SU-DHL-6 (cell line): Measurements from ENCODE around the gene TWIST2.

Experiments used
- H2AFZ ChIP-seq: fragments of 200-600 bp; sonication (generic); 2 replicates; pipeline ENCODE4 v1.6.1; 2014; ENCODE audit warnings: low read depth, mild to moderate bottlenecking, moderate library complexity, mixed read lengths, antibody characterized with exemption, low read length; ENCODE audit not compliant: severe bottlenecking
- H3F3A ChIP-seq: fragments of 200-600 bp; shearing (Covaris generic); 2 replicates; pipeline ENCODE4 v1.6.0; 2016; ENCODE audit warnings: antibody characterized with exemption, mild to moderate bottlenecking; ENCODE audit not compliant: insufficient read depth
- H3K27ac ChIP-seq: fragments of 200-600 bp; sonication (generic); 2 replicates; pipeline ENCODE4 v1.5.1; 2016; ENCODE audit warnings: low read depth, mild to moderate bottlenecking, low read length, moderate library complexity, mixed read lengths
- H3K27me3 ChIP-seq: fragments of 200-600 bp; sonication (generic), shearing (Covaris generic); 2 replicates; pipeline ENCODE4 v1.6.0; 2014; ENCODE audit warnings: mild to moderate bottlenecking, low read length
- H3K36me3 ChIP-seq: fragments of 200-600 bp; sonication (generic); 2 replicates; pipeline ENCODE4 v1.6.1; 2014; ENCODE audit warnings: mild to moderate bottlenecking, low read length, mixed read lengths
- H3K4me2 ChIP-seq: fragments of 300-600, 200-600 bp; shearing (Covaris generic), sonication (generic); 2 replicates; pipeline ENCODE4 v1.6.0; 2014; ENCODE audit warnings: low read length, low read depth, mild to moderate bottlenecking; ENCODE audit not compliant: poor library complexity, severe bottlenecking
- H3K4me3 ChIP-seq: fragments of 200-600 bp; sonication (generic); 2 replicates; pipeline ENCODE4 v1.5.1; 2014; ENCODE audit warnings: antibody characterized with exemption, low read length, mild to moderate bottlenecking, mixed read lengths; ENCODE audit not compliant: insufficient read depth, poor library complexity, severe bottlenecking
- H3K79me2 ChIP-seq: fragments of 200-600 bp; sonication (generic); 2 replicates; pipeline ENCODE4 v1.6.1; 2014; ENCODE audit warnings: mild to moderate bottlenecking, low read length, moderate library complexity; ENCODE audit not compliant: insufficient read depth
- H3K9ac ChIP-seq: fragments of 200-600 bp; sonication (generic); 2 replicates; pipeline ENCODE4 v1.7.0; 2014; ENCODE audit warnings: mild to moderate bottlenecking, low read length
- H3K9me2 ChIP-seq: fragments of 200-600 bp; sonication (generic); replicated peaks from 2 replicates; pipeline ENCODE4 v1.6.1; 2014; ENCODE audit warnings: low read length; ENCODE audit not compliant: insufficient read depth
- H3K9me3 ChIP-seq: fragments of 200-600 bp; sonication (generic); 2 replicates; pipeline ENCODE4 v1.6.1; 2014; ENCODE audit warnings: low read length, mixed read lengths; ENCODE audit not compliant: insufficient read depth
- H4K20me1 ChIP-seq: fragments of 200-600 bp; sonication (generic); 2 replicates; pipeline ENCODE4 v1.6.1; 2014; ENCODE audit warnings: low read depth, mild to moderate bottlenecking, antibody characterized with exemption, low read length, moderate library complexity, mixed read lengths
- EZH2phosphoT487 ChIP-seq: fragments of 200-600 bp; sonication (generic), shearing (Covaris generic); conservative IDR thresholded peaks from 2 replicates; pipeline ENCODE4 v1.6.1; 2018; ENCODE audit warnings: mild to moderate bottlenecking, antibody characterized with exemption, low read length, moderate library complexity, mixed read lengths
- TF ChIP-seq, protein P1 (sequence below): fragments of 200-600 bp; sonication (generic); IDR thresholded peaks from one replicate; pipeline ENCODE4 v1.5.1; 2017; ENCODE audit warnings: antibody characterized with exemption, mild to moderate bottlenecking, low read length, moderate library complexity; ENCODE audit not compliant: insufficient read depth, poor library complexity, severe bottlenecking

TWIST2 gene

GRCh38 chr2:238866656-238867277, 18.9 kb downstream of the TWIST2 start:
- H2AFZ ChIP-seq = no peak overlapping the region
- no peak overlapping the region for H3K27ac ChIP-seq
- H3K36me3 ChIP-seq = no peaks in the 10 kb centered on the region
- H3K4me2 ChIP-seq = no peak overlapping the region
- no peak overlapping the region for H3K4me3 ChIP-seq
- no peaks in the 10 kb centered on the region for H3K9me3 ChIP-seq
- no peaks in the 10 kb centered on the region for H4K20me1 ChIP-seq
- TF ChIP-seq EZH2phosphoT487 = no peak
- TF ChIP-seq, protein P1, sequence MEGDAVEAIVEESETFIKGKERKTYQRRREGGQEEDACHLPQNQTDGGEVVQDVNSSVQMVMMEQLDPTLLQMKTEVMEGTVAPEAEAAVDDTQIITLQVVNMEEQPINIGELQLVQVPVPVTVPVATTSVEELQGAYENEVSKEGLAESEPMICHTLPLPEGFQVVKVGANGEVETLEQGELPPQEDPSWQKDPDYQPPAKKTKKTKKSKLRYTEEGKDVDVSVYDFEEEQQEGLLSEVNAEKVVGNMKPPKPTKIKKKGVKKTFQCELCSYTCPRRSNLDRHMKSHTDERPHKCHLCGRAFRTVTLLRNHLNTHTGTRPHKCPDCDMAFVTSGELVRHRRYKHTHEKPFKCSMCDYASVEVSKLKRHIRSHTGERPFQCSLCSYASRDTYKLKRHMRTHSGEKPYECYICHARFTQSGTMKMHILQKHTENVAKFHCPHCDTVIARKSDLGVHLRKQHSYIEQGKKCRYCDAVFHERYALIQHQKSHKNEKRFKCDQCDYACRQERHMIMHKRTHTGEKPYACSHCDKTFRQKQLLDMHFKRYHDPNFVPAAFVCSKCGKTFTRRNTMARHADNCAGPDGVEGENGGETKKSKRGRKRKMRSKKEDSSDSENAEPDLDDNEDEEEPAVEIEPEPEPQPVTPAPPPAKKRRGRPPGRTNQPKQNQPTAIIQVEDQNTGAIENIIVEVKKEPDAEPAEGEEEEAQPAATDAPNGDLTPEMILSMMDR = no peak
- no peaks in the 10 kb centered on the region for H3F3A ChIP-seq
- no peak overlapping the region for H3K9ac ChIP-seq
- no peaks in the 10 kb centered on the region for H3K27me3 ChIP-seq
- no peaks in the 10 kb centered on the region for H3K9me2 ChIP-seq
- H3K79me2 ChIP-seq = no peaks in the 10 kb centered on the region

DNA sequence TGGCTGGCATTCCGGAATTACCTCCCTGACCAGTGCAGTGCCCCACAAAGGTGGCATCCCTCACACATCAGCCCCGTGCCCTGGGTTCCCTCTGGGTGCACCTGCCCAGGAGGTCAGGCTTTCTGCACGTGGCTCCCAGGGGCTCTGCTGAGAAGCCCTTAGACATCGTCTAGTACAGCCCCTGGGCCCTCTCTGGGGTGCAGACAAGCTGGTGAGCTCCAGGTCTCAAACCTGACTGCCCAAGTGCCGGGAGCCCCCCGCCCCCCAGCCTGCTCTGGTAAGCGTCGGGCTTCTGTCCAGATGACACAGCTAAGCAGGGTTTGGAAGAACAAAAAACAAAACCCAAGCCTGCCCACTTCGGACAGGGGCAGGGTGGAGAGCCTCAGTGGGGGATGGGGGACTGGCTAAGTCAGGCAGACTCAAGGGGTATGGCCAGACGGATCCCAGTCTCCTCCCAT, 20.2 kb downstream of the TWIST2 start:
- Histone ChIP-seq H3K4me2 (no peak overlapping the region), H3K9ac (no peak overlapping the region)

GRCh38 chr2:238868616-238869292, 20.9 kb downstream of the TWIST2 start:
- Histone ChIP-seq H3K4me2 (no peak overlapping the region), H3K9ac (no peak overlapping the region), H3K79me2 (no peaks in the 10 kb centered on the region), H2AFZ (no peak overlapping the region), H4K20me1 (no peaks in the 10 kb centered on the region), H3K9me3 (no peaks in the 10 kb centered on the region), H3F3A (no peaks in the 10 kb centered on the region), H3K4me3 (no peak overlapping the region), H3K9me2 (no peaks in the 10 kb centered on the region), H3K36me3 (no peaks in the 10 kb centered on the region), H3K27me3 (no peaks in the 10 kb centered on the region), H3K27ac (no peak overlapping the region)
- TF ChIP-seq, protein P1 = no peak

More for the DNA sequence above, 20.2 kb downstream of the TWIST2 start:
- H3F3A ChIP-seq = no peaks in the 10 kb centered on the region
- H3K27ac ChIP-seq = no peak overlapping the region
- no peak overlapping the region for H3K4me3 ChIP-seq
- H3K9me3 ChIP-seq = no peaks in the 10 kb centered on the region
- no peaks in the 10 kb centered on the region for H4K20me1 ChIP-seq
- H3K9me2 ChIP-seq = no peaks in the 10 kb centered on the region
- H3K36me3 ChIP-seq = no peaks in the 10 kb centered on the region
- H2AFZ ChIP-seq = no peak overlapping the region
- H3K27me3 ChIP-seq = no peaks in the 10 kb centered on the region
- no peaks in the 10 kb centered on the region for H3K79me2 ChIP-seq
- TF ChIP-seq, protein P1 = no peak
- no peak for TF ChIP-seq EZH2phosphoT487
